ENCODE results near the gene ADRA2C. TPM values are rescaled to one million over a fixed set of nuclear protein-coding genes. Genes with fewer than 3 reads are reported as not detected.
"Not testable (repeated sequence)": the region's sequence is repeated elsewhere in the genome, so short reads cannot be mapped to it uniquely, and the experiment has no call there.

ADRA2C gene
- polyA plus RNA-seq, 4 donors = 5.2 to 16.2 (median 12.6) TPM

DNA sequence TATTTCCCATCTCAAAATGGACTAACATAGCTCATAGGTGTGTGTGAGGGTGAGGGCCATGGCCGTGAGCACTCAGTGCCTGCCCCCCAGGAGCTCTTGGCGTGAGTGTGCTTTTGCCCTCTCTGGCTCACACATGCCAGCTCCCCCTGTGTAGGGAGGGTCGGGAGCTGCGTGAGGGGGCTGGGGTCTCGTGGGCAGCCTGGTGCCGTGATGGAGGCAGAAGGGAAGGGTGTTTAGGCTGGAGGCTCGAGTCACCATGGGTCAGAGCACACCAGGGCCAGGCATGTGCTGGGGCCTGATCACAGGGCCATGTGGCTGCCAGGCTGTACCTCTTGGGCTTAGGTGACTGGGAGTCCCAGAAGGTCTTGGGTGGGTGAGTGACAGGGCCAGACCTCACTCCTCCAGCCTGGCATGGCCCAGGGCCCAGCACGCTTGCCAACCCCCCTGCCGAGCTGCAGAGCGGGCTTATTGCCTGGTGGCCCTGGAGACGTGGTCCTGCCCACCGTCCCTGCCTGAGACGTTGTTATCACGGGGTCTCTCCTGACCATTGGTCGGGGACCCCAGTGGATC, 44.0 kb downstream of the ADRA2C start:
- DNase-seq (ENCODE audit: low read depth in 4 of 4, low spot score in 2 of 4) = no peak

DNA sequence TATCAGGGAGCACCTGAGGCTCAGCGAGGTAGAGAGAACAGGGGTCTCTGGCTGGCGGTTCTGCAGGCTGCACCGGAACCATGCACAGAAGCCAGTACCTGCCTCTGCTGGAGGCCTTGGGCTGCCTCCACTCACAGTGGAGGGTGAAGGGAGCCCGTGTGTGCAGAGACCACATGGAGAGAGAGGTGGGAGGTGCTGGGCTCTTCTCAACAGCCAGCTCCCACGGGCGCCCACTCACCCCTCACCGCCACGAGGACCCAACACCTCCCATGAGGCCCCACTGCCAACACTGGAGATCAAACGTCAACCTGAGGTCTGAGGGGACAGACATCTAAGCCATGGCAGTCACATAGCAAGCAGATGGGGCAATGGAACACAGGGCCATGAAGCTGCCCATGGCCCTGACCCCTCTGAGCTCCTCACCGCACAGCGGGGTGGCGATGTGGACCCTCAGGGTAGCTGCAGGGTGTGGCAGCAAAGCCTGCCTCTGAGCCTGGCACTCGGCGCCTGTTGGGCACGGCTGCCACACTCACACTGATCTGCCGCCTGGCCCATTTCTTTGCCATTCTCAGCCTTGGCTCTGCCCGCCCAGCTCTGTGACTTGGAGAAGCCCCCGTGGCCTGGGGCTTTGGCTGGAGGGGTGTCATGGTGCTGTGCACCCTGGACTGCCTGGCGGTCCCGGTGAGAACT, 44.8 kb downstream of the ADRA2C start:
- no peak for DNase-seq (ENCODE audit: low read depth in 4 of 4, low spot score in 2 of 4)

DNA sequence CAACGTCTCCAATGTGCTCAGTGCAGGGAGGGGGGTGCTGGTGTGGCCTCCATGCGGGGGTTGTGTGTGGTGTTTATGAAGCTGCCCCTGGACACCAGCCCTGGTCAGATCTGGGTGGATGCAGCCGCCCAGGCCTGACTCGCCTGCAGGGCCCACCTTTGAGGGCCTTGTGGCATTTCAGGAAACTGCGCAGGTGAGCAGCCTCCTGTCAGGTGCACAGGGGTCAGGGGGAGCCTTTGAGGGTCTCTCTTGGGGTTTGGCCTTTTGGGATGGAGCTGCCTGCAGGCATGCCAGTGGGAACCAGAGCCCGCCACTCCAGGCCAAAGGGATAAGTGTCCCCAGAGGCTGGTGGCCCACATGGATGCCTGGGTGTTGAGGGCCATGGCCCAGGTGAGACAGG, 45.4 kb downstream of the ADRA2C start:
- no peak for DNase-seq (ENCODE audit: low read depth in 4 of 4, low spot score in 2 of 4)

DNA sequence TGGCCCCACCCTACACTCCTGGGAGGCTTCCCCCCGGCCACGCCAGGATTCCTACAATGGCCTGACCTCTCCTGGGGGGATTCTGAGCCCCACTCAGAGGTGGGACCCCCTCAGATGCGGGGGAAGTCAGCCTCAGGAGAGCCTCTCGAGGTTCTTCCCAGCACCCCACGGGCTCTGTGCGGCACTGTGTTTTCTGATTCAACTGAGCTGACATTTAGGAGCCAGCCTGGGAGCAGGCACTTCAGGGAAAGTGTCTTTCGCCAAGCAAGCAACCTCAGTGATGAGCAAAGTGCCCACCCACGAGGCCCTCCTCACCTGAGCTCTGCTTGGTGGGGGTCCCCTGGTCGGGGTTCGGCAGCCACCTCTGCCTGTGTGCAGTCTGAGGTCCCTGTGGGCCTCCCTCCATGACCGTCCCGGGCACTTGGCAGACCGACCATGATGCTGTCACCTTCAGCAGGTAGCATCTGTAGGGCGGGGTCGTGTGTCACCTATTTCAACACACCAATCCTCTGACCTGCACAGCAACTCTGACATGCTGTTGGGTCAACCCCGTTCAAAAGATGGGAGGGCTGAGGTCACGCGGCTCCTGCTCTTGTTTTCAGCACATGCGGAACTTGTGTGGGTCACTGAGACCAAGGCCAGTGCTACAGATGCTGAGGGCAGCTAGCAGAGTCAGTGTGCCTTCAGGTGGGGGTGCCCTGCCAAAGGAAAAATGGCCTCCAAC, 46.2 kb downstream of the ADRA2C start:
- no peak for DNase-seq (ENCODE audit: low read depth in 4 of 4, low spot score in 2 of 4)

DNA sequence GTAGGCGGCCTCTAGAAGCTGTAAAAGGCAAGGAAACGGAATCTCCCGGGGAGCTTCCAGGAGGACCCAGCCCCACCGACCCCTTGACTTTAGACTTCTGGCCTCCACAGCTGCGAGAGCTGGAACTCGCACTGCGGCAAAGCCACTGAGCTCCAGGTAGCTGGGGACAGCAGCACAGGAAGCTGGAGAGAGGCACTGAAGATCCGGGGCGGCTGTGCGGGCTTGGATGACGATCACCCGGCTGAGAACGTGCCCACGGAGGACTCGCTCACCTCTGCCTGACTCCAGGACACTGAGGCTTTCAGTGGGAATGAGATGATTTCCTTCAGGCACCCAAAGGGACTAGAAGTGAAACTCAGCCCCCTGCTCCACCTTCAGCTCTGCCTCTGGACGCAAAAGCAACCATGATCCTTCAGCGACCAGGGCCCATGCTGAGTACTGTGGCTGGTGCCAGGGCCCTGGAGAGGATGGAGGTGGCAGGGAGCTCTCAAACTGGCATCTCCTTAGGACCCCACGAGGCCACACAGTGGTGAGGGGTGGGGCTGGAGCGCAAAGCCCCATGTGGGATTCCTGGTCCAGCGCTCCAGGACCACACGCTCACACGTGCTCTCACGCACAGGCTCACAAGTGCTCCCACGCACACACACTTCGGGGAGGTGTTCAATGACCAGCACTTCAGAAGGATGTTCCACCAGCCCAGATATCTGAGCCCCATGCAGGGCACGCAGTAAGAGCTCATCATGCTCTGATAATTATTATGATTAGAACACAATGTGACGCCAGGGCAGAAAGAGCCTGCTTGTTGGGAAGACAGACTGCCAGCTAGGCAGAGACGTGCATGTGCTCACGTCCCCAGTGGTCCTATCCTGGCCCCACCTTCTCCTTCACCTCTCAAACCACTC, 47.2 kb downstream of the ADRA2C start:
- DNase-seq (ENCODE audit: low read depth in 4 of 4, low spot score in 2 of 4) = no peak

DNA sequence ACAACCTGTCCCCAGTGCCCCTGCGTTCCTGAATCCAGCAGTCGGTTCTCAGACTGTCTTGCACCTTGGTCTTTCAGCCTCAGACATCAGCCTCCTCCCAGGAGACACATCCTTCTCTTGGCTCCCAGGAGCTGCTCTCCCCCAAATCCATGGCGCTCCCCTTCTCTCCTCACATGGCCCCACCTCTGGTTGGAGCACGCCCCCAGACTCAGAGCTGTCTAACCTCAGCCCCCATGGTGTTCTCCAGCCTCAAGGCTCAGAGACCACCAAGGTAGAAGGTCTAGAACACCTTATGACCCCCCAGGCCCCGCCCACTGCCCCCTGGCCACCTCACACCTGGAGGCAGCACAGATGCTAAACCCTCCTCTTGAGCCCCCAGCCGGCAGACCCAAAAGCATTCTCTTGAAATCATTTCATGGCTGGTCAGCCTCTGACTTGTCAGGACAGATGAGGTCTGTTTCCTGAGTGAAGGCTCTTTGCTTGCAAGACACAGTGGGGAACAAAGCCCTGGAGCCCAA, 47.9 kb downstream of the ADRA2C start:
- DNase-seq (ENCODE audit: low read depth in 4 of 4, low spot score in 2 of 4) = no peak

DNA sequence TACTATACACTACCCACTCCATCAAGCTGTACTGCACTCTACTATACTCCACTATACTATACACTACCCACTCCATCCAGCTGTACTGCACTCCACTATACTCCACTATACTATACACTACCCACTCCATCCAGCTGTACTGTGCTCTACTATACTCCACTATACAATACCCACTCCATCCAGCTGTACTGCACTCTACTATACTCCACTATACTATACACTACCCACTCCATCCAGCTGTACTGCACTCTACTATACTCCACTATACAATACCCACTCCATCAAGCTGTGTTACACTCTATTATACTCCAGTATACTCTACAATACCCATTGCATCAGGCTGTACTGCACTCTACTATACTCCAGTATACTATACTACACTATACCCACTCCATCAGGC, 48.7 kb downstream of the ADRA2C start:
- not testable (repeated sequence) for DNase-seq (ENCODE audit: low read depth in 4 of 4, low spot score in 2 of 4)

DNA sequence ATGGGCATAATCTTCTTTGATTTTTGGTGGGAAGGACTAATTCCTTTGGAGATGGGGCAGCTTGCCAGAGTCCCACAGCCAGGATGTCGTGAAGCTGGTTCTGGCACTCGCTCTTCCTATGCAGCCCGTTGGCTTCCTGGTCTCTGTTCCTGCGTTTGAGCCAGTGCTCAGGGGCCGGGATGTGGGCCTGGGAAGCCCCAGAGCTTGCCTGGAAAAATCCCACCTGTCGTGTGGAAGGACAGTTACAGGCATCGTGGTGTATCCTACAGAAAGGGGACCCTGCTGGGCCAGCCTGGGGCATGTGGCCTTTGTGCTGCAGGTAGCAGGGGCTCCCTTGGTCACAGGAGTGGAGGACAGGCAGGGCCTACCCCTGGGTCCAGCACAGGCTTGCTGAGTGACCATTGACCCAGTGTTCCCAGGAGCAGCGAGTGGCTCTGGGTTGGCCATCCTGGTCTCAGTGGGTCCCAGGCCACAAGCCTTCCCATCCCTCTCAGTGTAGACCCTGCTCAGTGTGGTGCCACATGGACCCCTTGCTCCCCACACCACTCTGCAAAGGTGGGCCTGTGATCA, 50.2 kb downstream of the ADRA2C start:
- no peak for DNase-seq (ENCODE audit: low read depth in 4 of 4, low spot score in 2 of 4)

DNA sequence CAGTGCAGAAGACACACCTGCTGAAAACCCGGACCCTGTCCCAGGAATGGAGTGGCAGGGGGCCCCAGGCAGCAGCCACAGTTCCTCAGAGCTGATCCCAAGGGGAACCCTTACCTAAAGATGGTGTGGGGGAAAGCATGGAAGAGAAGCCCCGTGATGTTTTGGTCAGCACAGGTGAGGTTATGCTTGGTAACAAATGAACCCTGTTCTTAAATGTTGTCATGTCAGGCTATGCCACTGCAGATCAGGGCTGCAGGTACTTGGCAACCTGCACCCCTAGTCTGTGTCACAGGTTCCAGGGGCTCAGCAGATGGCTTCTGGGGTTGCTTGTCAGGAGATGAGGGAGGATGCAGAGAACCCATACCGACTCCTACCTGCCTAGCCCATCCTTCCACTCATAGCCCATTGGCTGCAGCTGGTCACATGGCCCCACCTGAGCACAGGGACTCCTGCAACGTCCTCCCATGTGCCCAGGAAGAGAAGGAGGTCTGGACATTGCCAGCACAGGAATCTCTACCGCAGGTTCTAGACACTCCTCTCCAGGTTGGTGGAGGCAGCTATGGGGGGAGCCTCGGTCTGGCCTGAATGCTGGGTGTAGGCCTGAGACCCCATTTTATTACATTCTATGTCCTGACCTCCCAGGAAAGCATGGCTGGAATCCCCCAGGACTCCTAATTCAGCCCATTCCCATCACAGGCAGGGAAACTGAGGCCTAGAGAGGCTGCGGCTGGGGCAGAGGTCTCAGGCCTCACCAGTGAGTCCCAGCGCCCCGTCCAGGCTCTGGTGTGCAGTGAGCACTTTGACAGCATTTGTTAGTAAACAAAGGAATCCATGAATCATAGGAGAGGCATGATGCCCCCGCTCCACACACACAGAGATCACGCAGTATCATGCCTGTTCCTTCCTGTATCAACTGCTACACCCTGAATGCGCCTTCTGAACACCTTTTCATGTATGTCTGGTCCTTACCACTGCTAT, 51.1 kb downstream of the ADRA2C start:
- DNase-seq (ENCODE audit: low read depth in 4 of 4, low spot score in 2 of 4) = no peak

Other genes with a start within 250 kb of the ADRA2C start
- gene LRPAP1, start 234.0 kb upstream of the ADRA2C start, polyA plus RNA-seq (ENCODE audit: insufficient read length in 4 of 4) = 100 to 1,000 TPM; 188 to 268 (median 218) TPM